HEK293 (cell line): ENCODE data around the gene CYP1A1.

Source experiments
- BCL11A ChIP-seq: fragments of 450-650 bp; formaldehyde crosslinking; IDR thresholded peaks from 2 replicates; pipeline ENCODE4 v1.5.1; 2016; ENCODE audit warnings: low read depth, missing biosample characterization, missing genetic modification characterization
- ZNF23 ChIP-seq: fragments of 450-650 bp; formaldehyde crosslinking; IDR thresholded peaks from 2 replicates; pipeline ENCODE4 v1.5.1; 2016; ENCODE audit warnings: missing biosample characterization, missing genetic modification characterization, borderline replicate concordance
- ZNF561 ChIP-seq: fragments of 450-650 bp; IDR thresholded peaks from 2 replicates; pipeline ENCODE4 v1.5.1; 2018; ENCODE audit warnings: missing biosample characterization, missing genetic modification characterization, borderline replicate concordance
- TF ChIP-seq, protein P1 (sequence below): fragments of 450-650 bp; formaldehyde crosslinking; IDR thresholded peaks from 2 replicates; pipeline ENCODE4 v1.5.1; 2016; ENCODE audit warnings: missing biosample characterization, missing genetic modification characterization
- TF ChIP-seq, protein P2 (sequence below): fragments of 450-650 bp; formaldehyde crosslinking; IDR thresholded peaks from 2 replicates; pipeline ENCODE4 v1.5.1; 2017; ENCODE audit warnings: missing biosample characterization, missing genetic modification characterization
- TF ChIP-seq, protein P3 (sequence below): fragments of 450-650 bp; formaldehyde crosslinking; IDR thresholded peaks from 2 replicates; pipeline ENCODE4 v1.5.1; 2016; ENCODE audit warnings: missing biosample characterization, missing genetic modification characterization

DNA sequence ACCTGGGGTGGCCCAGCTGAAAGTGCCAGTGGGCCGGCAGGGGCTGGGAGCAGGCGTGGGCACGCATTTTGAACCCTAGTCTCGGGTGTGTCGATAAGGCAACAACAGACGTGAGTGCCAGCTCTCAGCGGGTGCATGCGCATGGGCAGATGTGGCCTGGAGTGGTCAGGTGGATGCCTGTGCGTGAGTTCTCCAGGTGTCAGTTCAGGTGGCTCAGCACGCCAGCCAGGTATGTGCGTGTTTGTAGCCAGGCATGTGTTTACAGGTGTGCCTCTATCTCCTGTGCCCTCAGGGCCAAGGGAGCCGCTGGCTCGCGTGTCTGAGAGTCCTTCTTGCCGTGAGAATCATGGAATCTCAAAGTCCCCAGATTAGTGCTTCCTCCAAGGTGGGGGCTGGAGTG lies 38.1 kb upstream of the CYP1A1 start:
- TF ChIP-seq BCL11A (tag by site-specific recombination) (no peak), ZNF561 (tag by site-specific recombination) (no peak), ZNF23 (no peak)
- TF ChIP-seq, protein P1, sequence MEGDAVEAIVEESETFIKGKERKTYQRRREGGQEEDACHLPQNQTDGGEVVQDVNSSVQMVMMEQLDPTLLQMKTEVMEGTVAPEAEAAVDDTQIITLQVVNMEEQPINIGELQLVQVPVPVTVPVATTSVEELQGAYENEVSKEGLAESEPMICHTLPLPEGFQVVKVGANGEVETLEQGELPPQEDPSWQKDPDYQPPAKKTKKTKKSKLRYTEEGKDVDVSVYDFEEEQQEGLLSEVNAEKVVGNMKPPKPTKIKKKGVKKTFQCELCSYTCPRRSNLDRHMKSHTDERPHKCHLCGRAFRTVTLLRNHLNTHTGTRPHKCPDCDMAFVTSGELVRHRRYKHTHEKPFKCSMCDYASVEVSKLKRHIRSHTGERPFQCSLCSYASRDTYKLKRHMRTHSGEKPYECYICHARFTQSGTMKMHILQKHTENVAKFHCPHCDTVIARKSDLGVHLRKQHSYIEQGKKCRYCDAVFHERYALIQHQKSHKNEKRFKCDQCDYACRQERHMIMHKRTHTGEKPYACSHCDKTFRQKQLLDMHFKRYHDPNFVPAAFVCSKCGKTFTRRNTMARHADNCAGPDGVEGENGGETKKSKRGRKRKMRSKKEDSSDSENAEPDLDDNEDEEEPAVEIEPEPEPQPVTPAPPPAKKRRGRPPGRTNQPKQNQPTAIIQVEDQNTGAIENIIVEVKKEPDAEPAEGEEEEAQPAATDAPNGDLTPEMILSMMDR (tag by site-specific recombination) = no peak
- TF ChIP-seq, protein P2, sequence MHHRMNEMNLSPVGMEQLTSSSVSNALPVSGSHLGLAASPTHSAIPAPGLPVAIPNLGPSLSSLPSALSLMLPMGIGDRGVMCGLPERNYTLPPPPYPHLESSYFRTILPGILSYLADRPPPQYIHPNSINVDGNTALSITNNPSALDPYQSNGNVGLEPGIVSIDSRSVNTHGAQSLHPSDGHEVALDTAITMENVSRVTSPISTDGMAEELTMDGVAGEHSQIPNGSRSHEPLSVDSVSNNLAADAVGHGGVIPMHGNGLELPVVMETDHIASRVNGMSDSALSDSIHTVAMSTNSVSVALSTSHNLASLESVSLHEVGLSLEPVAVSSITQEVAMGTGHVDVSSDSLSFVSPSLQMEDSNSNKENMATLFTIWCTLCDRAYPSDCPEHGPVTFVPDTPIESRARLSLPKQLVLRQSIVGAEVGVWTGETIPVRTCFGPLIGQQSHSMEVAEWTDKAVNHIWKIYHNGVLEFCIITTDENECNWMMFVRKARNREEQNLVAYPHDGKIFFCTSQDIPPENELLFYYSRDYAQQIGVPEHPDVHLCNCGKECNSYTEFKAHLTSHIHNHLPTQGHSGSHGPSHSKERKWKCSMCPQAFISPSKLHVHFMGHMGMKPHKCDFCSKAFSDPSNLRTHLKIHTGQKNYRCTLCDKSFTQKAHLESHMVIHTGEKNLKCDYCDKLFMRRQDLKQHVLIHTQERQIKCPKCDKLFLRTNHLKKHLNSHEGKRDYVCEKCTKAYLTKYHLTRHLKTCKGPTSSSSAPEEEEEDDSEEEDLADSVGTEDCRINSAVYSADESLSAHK = no peak
- TF ChIP-seq, protein P3, sequence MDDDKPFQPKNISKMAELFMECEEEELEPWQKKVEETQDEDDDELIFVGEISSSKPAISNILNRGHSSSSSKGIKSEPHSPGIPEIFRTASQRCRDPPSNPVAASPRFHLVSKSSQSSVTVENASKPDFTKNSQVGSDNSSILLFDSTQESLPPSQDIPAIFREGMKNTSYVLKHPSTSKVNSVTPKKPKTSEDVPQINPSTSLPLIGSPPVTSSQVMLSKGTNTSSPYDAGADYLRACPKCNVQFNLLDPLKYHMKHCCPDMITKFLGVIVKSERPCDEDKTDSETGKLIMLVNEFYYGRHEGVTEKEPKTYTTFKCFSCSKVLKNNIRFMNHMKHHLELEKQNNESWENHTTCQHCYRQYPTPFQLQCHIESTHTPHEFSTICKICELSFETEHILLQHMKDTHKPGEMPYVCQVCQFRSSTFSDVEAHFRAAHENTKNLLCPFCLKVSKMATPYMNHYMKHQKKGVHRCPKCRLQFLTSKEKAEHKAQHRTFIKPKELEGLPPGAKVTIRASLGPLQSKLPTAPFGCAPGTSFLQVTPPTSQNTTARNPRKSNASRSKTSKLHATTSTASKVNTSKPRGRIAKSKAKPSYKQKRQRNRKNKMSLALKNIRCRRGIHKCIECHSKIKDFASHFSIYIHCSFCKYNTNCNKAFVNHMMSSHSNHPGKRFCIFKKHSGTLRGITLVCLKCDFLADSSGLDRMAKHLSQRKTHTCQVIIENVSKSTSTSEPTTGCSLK (tag by site-specific recombination) = no peak
